ENCODE results near the gene CCDC167. TPM values are rescaled to one million over a fixed set of nuclear protein-coding genes. Genes with fewer than 3 reads are reported as not detected.
"Not testable (repeated sequence)": the region's sequence is repeated elsewhere in the genome, so short reads cannot be mapped to it uniquely, and the experiment has no call there.

Gene CCDC167
- polyA plus RNA-seq, 4 donors: 24.4 to 26.1 (median 25.4) TPM

GRCh38 chr6:37477656-37478435 is 21.8 kb downstream of the CCDC167 start:
- DNase-seq (ENCODE audit: low read depth in 4 of 4, low spot score in 3 of 4): no peak

- no peak for DNase-seq (ENCODE audit: low read depth in 4 of 4, low spot score in 3 of 4)
Observed at GRCh38 chr6:37477191-37477590, 22.5 kb downstream of the CCDC167 start.

- DNase-seq (ENCODE audit: low read depth in 4 of 4, low spot score in 3 of 4): no peak
Observed at GRCh38 chr6:37474316-37474715, 25.4 kb downstream of the CCDC167 start.

- DNase-seq (ENCODE audit: low read depth in 4 of 4, low spot score in 3 of 4): no peak
Observed at GRCh38 chr6:37473364-37474095, 26.2 kb downstream of the CCDC167 start.

GRCh38 chr6:37467718-37468117 is 32.0 kb downstream of the CCDC167 start:
- DNase-seq (ENCODE audit: low read depth in 4 of 4, low spot score in 3 of 4): no peak

GRCh38 chr6:37463110-37463509 is 36.6 kb downstream of the CCDC167 start:
- DNase-seq (ENCODE audit: low read depth in 4 of 4, low spot score in 3 of 4): no peak

- no peak for DNase-seq (ENCODE audit: low read depth in 4 of 4, low spot score in 3 of 4)
Observed at GRCh38 chr6:37460805-37461204, 38.9 kb downstream of the CCDC167 start.

- DNase-seq (ENCODE audit: low read depth in 4 of 4, low spot score in 3 of 4): no peak
Observed at GRCh38 chr6:37459981-37460800, 39.5 kb downstream of the CCDC167 start.

- no peak for DNase-seq (ENCODE audit: low read depth in 4 of 4, low spot score in 3 of 4)
Observed at GRCh38 chr6:37456816-37457560, 42.7 kb downstream of the CCDC167 start.

- DNase-seq (ENCODE audit: low read depth in 4 of 4, low spot score in 3 of 4): no peak
Observed at GRCh38 chr6:37456126-37456525, 43.6 kb downstream of the CCDC167 start.

GRCh38 chr6:37454420-37455140 is 45.1 kb downstream of the CCDC167 start:
- DNase-seq (ENCODE audit: low read depth in 4 of 4, low spot score in 3 of 4): no peak

GRCh38 chr6:37452522-37452921 is 47.2 kb downstream of the CCDC167 start:
- DNase-seq (ENCODE audit: low read depth in 4 of 4, low spot score in 3 of 4): no peak

GRCh38 chr6:37451441-37452193 is 48.1 kb downstream of the CCDC167 start:
- DNase-seq (ENCODE audit: low read depth in 4 of 4, low spot score in 3 of 4): no peak

GRCh38 chr6:37449984-37450383 is 49.7 kb downstream of the CCDC167 start:
- no peak for DNase-seq (ENCODE audit: low read depth in 4 of 4, low spot score in 3 of 4)

- DNase-seq (ENCODE audit: low read depth in 4 of 4, low spot score in 3 of 4): not testable (repeated sequence)
Observed at GRCh38 chr6:37443216-37443542, 56.5 kb downstream of the CCDC167 start.

- no peak for DNase-seq (ENCODE audit: low read depth in 4 of 4, low spot score in 3 of 4)
Observed at GRCh38 chr6:37442416-37443215, 57.1 kb downstream of the CCDC167 start.

GRCh38 chr6:37441651-37442050 is 58.0 kb downstream of the CCDC167 start:
- no peak for DNase-seq (ENCODE audit: low read depth in 4 of 4, low spot score in 3 of 4)

GRCh38 chr6:37438930-37439329 is 60.8 kb downstream of the CCDC167 start:
- DNase-seq (ENCODE audit: low read depth in 4 of 4, low spot score in 3 of 4): no peak

Measured in left renal pelvis (tissue), 4 donors.